Stimulated activated naive CD8-positive, alpha-beta T cell treated with anti-CD3 and anti-CD28 coated beads, Interleukin-15, amount 100 ng/mL, for 72 hours (primary cell): Measurements from ENCODE around the gene PNP.
A peak's percentile ranks its signal among the peaks of the same experiment; 100 is the strongest.
"Not testable (repeated sequence)": the region's sequence is repeated elsewhere in the genome, so short reads cannot be mapped to it uniquely, and the experiment has no call there.

Experiments used
- ATAC-seq: fragments of 150-1000 bp; cut with Tn5 transposase; 2 replicates; pipeline ENCODE4 v1.10.0; 2021; ENCODE audit warnings: mild to moderate bottlenecking, moderate library complexity
- DNase-seq, 2 donors: peaks; one replicate each; pipeline ENCODE4 v3.0.0; 2021 to 2022
- H3K27ac Mint-ChIP-seq, 2 donors: one replicate each; pipeline ENCODE4 v1.8.0; 2022; ENCODE audit warnings: mild to moderate bottlenecking in 2 of 2, mixed read lengths in 2 of 2, moderate library complexity in 2 of 2
- H3K27me3 Mint-ChIP-seq: one replicate; pipeline ENCODE4 v1.8.0; 2022; ENCODE audit warnings: mixed read lengths
- H3K4me1 Mint-ChIP-seq: one replicate; pipeline ENCODE4 v1.8.0; 2022; ENCODE audit warnings: mild to moderate bottlenecking, mixed read lengths
- H3K4me3 Mint-ChIP-seq, 2 donors: one replicate each; pipeline ENCODE4 v1.8.0; 2022; ENCODE audit warnings: mild to moderate bottlenecking in 2 of 2, mixed read lengths in 2 of 2, moderate library complexity in 1 of 2
- H3K9me3 Mint-ChIP-seq, 2 donors: one replicate each; pipeline ENCODE4 v1.8.0; 2022; ENCODE audit warnings: mixed read lengths in 2 of 2

The PNP gene

GRCh38 chr14:20498622-20499021 is 29.4 kb downstream of the PNP start:
- ATAC-seq (peak; percentile 37), DNase-seq (no peak)
- no peaks in the 10 kb centered on the region for H3K27me3 Mint-ChIP-seq
- peaks cover 0 to 14% of the 10 kb centered on the region in 2 donors for H3K9me3 Mint-ChIP-seq
- peak overlapping the region in 1 of 2 donors; percentile 73 for H3K27ac Mint-ChIP-seq
- H3K4me3 Mint-ChIP-seq = peak overlapping the region in 1 of 2 donors; percentile 33
- peaks cover 33% of the 10 kb centered on the region for H3K4me1 Mint-ChIP-seq

- ATAC-seq = peak; percentile 83
- Mint-ChIP-seq H3K4me1 (peaks cover 28% of the 10 kb centered on the region), H3K27ac (no peak overlapping the region)
Observed at GRCh38 chr14:20499108-20499507, 29.9 kb downstream of the PNP start.

GRCh38 chr14:20499881-20500280 is 30.7 kb downstream of the PNP start:
- no peak for DNase-seq
- Mint-ChIP-seq H3K9me3 (peaks cover 0 to 13% of the 10 kb centered on the region in 2 donors), H3K4me1 (peaks cover 23% of the 10 kb centered on the region), H3K27me3 (no peaks in the 10 kb centered on the region), H3K4me3 (no peak overlapping the region), H3K27ac (no peak overlapping the region)
- ATAC-seq = no peak

More at GRCh38 chr14:20499108-20499507, 29.9 kb downstream of the PNP start:
- Mint-ChIP-seq H3K27me3 (no peaks in the 10 kb centered on the region), H3K9me3 (peaks cover 0 to 14% of the 10 kb centered on the region in 2 donors), H3K4me3 (no peak overlapping the region)
- DNase-seq = no peak

- H3K27ac Mint-ChIP-seq = no peak overlapping the region
- no peaks in the 10 kb centered on the region for H3K9me3 Mint-ChIP-seq
- DNase-seq = no peak
- H3K27me3 Mint-ChIP-seq = no peaks in the 10 kb centered on the region
- ATAC-seq = no peak
- peaks cover 9% of the 10 kb centered on the region for H3K4me1 Mint-ChIP-seq
- no peak overlapping the region for H3K4me3 Mint-ChIP-seq
Observed at GRCh38 chr14:20501346-20501745, 32.1 kb downstream of the PNP start.

- H3K27me3 Mint-ChIP-seq = no peaks in the 10 kb centered on the region
- ATAC-seq = no peak
- no peak for DNase-seq
- no peak overlapping the region for H3K27ac Mint-ChIP-seq
- H3K4me1 Mint-ChIP-seq = peaks cover 4% of the 10 kb centered on the region
- no peak overlapping the region for H3K4me3 Mint-ChIP-seq
- H3K9me3 Mint-ChIP-seq = no peaks in the 10 kb centered on the region
Observed at GRCh38 chr14:20503898-20504297, 34.7 kb downstream of the PNP start.

- H3K27ac Mint-ChIP-seq, H3K4me1 Mint-ChIP-seq, H3K4me3 Mint-ChIP-seq, DNase-seq, H3K27me3 Mint-ChIP-seq, ATAC-seq, H3K9me3 Mint-ChIP-seq: not testable (repeated sequence)
Observed at GRCh38 chr14:20506276-20506675, 37.1 kb downstream of the PNP start.

GRCh38 chr14:20506752-20507151 is 37.5 kb downstream of the PNP start:
- H3K4me3 Mint-ChIP-seq, ATAC-seq, H3K27ac Mint-ChIP-seq, H3K4me1 Mint-ChIP-seq, H3K9me3 Mint-ChIP-seq, DNase-seq, H3K27me3 Mint-ChIP-seq: not testable (repeated sequence)

GRCh38 chr14:20507537-20507936 is 38.3 kb downstream of the PNP start:
- H3K4me3 Mint-ChIP-seq, H3K9me3 Mint-ChIP-seq, H3K27ac Mint-ChIP-seq, ATAC-seq, H3K27me3 Mint-ChIP-seq, DNase-seq, H3K4me1 Mint-ChIP-seq: not testable (repeated sequence)

DNA sequence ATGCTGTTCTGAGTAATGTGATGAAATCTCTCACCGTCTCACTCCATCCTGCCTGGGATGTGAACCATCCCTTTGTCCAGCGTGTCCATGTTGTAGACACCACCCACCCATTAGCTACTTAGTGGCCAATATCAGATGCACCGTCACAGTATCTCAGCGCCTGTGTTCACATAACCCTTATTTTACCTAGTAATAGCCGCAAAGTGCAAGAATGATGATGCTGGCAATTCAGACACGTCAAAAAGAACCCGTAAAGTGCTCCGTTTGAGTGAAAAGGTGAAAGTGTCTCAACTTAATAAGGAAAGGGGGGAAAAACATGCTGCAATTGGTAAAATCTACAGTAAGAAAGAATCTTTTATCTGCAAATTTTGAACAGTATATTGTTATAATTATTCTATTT is 39.2 kb downstream of the PNP start:
- ATAC-seq (no peak), DNase-seq (no peak)
- H3K4me1 Mint-ChIP-seq = no peaks in the 10 kb centered on the region
- H3K27me3 Mint-ChIP-seq = no peaks in the 10 kb centered on the region
- no peak overlapping the region for H3K27ac Mint-ChIP-seq
- no peak overlapping the region for H3K4me3 Mint-ChIP-seq
- no peaks in the 10 kb centered on the region for H3K9me3 Mint-ChIP-seq

DNA sequence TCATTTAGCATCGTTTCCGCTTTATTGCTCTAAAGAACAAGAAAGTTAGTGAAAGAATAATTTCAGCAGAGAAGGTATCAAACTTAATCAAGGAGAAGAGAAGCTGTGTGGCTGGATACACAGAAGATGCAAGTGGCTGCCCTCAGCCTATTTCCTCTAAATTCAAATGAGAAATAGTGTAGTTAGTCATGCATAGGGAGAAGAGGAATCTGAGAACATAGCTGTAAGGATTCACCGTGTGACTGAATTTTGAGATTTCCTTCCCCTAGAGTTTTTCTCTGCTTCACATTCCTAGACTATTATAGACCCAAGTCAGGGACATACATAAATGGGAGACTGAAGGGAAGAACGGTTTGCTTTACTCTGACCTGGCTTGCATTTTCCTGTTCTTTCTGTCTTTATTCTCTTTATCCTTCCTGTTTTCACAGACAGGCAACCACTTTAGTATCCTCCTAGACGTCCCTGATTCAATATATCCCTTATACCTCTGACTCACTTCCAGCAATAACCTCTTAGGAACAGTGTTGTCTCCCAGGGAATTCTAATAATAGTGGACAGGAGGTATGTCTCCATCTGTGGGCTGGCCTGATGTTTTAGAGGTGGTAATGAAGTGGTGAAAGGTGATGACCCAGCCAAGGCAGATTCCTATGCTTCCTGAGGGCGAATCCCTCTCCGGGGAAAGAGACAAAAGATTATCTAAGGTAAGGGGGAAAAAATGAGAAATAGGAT is 43.1 kb downstream of the PNP start:
- Mint-ChIP-seq H3K27ac (no peak overlapping the region), H3K27me3 (no peaks in the 10 kb centered on the region), H3K4me1 (no peaks in the 10 kb centered on the region), H3K4me3 (no peak overlapping the region), H3K9me3 (no peaks in the 10 kb centered on the region)
- DNase-seq = no peak
- ATAC-seq = no peak

DNA sequence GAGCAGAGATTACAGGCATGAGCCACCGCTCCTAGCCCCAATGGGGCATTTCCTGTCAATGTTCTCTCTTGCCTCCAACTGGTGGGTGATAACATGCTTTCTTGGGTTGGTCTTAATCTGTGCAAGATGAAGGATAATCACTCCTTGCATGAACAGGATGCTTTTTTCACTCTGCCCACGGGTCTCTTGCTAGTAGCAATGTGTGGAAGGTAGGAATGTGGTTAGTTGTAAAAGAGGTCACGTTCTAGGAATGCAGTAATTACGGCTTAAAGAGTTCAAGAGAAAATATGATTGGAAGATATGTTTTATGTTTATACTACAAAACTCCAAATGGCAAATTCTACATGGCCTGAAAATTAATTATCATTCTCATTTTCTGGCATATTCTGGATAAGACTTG is 46.6 kb downstream of the PNP start:
- Mint-ChIP-seq H3K27ac (no peak overlapping the region), H3K27me3 (no peaks in the 10 kb centered on the region)

GRCh38 chr14:20516921-20517320 is 47.7 kb downstream of the PNP start:
- ATAC-seq = no peak

More for the DNA sequence above, 46.6 kb downstream of the PNP start:
- no peaks in the 10 kb centered on the region for H3K4me1 Mint-ChIP-seq
- DNase-seq = no peak
- no peaks in the 10 kb centered on the region for H3K9me3 Mint-ChIP-seq
- no peak for ATAC-seq
- no peak overlapping the region for H3K4me3 Mint-ChIP-seq

DNA sequence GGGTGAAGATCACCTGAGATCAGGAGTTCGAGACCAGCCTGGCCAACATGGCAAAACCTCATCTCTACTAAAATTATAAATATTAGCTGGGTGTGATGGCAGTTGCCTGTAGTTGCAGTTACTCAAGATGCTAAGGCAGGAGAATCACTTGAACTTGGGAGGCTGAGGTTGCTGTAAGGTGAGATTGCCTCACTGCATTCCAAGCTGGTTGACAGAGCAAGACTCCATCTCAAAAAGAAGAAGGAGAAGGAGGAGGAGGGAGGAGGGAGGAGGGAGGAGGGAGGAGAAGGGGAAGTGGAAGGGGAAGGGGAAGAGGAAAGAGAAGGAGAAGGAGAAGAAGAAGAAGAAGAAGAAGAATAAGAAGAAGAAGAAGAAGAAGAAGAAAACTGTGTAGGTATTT is 53.1 kb downstream of the PNP start:
- DNase-seq (no peak), ATAC-seq (no peak)
- H3K9me3 Mint-ChIP-seq = no peaks in the 10 kb centered on the region
- H3K4me3 Mint-ChIP-seq = no peak overlapping the region
- H3K27me3 Mint-ChIP-seq = no peaks in the 10 kb centered on the region
- no peaks in the 10 kb centered on the region for H3K4me1 Mint-ChIP-seq
- peak overlapping the region in 1 of 2 donors; percentile 27 for H3K27ac Mint-ChIP-seq

More at GRCh38 chr14:20516921-20517320, 47.7 kb downstream of the PNP start:
- Mint-ChIP-seq H3K27ac (no peak overlapping the region), H3K4me1 (no peaks in the 10 kb centered on the region), H3K4me3 (no peak overlapping the region), H3K27me3 (no peaks in the 10 kb centered on the region), H3K9me3 (no peaks in the 10 kb centered on the region)
- no peak for DNase-seq

GRCh38 chr14:20524027-20524426 is 54.8 kb downstream of the PNP start:
- no peak for ATAC-seq
- Mint-ChIP-seq H3K27me3 (no peaks in the 10 kb centered on the region), H3K4me3 (no peak overlapping the region), H3K27ac (no peak overlapping the region), H3K4me1 (no peaks in the 10 kb centered on the region), H3K9me3 (no peaks in the 10 kb centered on the region)
- no peak for DNase-seq
